Measurements from ENCODE around the gene TBX6.
"Not testable (repeated sequence)": the region's sequence is repeated elsewhere in the genome, so short reads cannot be mapped to it uniquely, and the experiment has no call there.

- not testable (repeated sequence) for TF ChIP-seq CTCF, POLR2A (IDR thresholded peaks at IDR 0.05)
Observed at GRCh38 chr16:30114833-30115232, 23.1 kb upstream of the TBX6 start.

Measured in heart left ventricle (tissue), 13 donors.